HepG2 (cell line): ENCODE measurements around the gene DUS2. TPM values are rescaled to one million over a fixed set of nuclear protein-coding genes. Genes with fewer than 3 reads are reported as not detected.

ENCODE experiments used
- ATAC-seq: fragments of 200-7000 bp; cut with Tn5 transposase; 3 replicates; pipeline ENCODE4 v1.9.1; 2020; ENCODE audit warnings: mild to moderate bottlenecking, moderate library complexity
- BruUV-seq: library from RNA; stranded (reverse); fragments of 400-500 nt; replicated peaks from 2 replicates; lab custom pipeline; 2021; lab: Mats Ljungman, UMichigan
- CTCF ChIA-PET: fragments of 300-600 bp; formaldehyde crosslinking; extraction: SDS; loops from one replicate; lab custom pipeline; 2021; ENCODE audit warnings: low total read pairs, inconsistent platforms, low intra/inter-chr PET ratio; lab: Yijun Ruan, JAX
- POLR2A ChIA-PET: fragments of 350-600 bp; sonication (Branson Sonifier 250); formaldehyde crosslinking; loops from one replicate; lab custom pipeline; 2020; ENCODE audit warnings: antibody characterized with exemption, inconsistent platforms; lab: Yijun Ruan, JAX
- DNase-seq: peaks from one replicate; pipeline ENCODE4 v3.0.0-alpha.2; 2015; ENCODE audit warnings: low spot score
- FAIRE-seq: peaks from 3 replicates; lab custom pipeline; 2011; peaks lifted over from hg19 to GRCh38; lab: Jason Lieb, UNC
- H2AFZ ChIP-seq: one replicate; pipeline ENCODE4 v1.6.1; 2011; ENCODE audit warnings: low read length, inconsistent platforms
- H3K27ac ChIP-seq: fragments of 300-600 bp; 3 replicates; pipeline ENCODE4 v1.8.0; 2011; ENCODE audit warnings: mixed run types, mild to moderate bottlenecking, mixed read lengths, low read length, inconsistent platforms; ENCODE audit not compliant: insufficient read depth; ENCODE audit errors: extremely low read length
- H3K27me3 ChIP-seq, 2 experiments: fragments of 200-600 bp in 1 of 2; 2 replicates in 1 of 2; 3 replicates in 1 of 2; pipeline versions ENCODE4 v1.6.0 to v1.8.0; 2011; ENCODE audit warnings: low read length in 2 of 2, mild to moderate bottlenecking in 2 of 2, moderate library complexity in 2 of 2, inconsistent platforms in 1 of 2; ENCODE audit not compliant: insufficient read depth in 2 of 2, control insufficient read depth in 1 of 2
- H3K36me3 ChIP-seq, 2 experiments: fragments of 200-600 bp in 1 of 2; replicated peaks in 1 of 2; 2 replicates in 1 of 2; 3 replicates in 1 of 2; pipeline versions ENCODE4 v1.5.1 to v1.8.0; 2011; ENCODE audit warnings: low read length in 2 of 2, inconsistent platforms in 1 of 2; ENCODE audit not compliant: insufficient read depth in 2 of 2, control insufficient read depth in 1 of 2
- H3K4me1 ChIP-seq: 2 replicates; pipeline ENCODE4 v1.5.1; 2012; ENCODE audit warnings: low read length, inconsistent platforms; ENCODE audit not compliant: insufficient read depth
- H3K4me2 ChIP-seq: 2 replicates; pipeline ENCODE4 v1.6.0; 2011; ENCODE audit warnings: low read depth, low read length, inconsistent platforms
- H3K4me3 ChIP-seq, 3 experiments: fragments of 200-600 bp in 1 of 3; sonication (generic), shearing (Covaris generic) in 1 of 3; replicated peaks in 1 of 3; 2 replicates each; pipeline ENCODE4 v1.5.1; 2011 to 2016; ENCODE audit warnings: low read length in 3 of 3, inconsistent platforms in 2 of 3, low read depth in 2 of 3, mild to moderate bottlenecking in 2 of 3, control low read depth in 1 of 3, mixed read lengths in 1 of 3; ENCODE audit not compliant: insufficient read depth in 1 of 3
- H3K79me2 ChIP-seq: one replicate; pipeline ENCODE4 v1.6.1; 2011; ENCODE audit warnings: low read length, inconsistent platforms; ENCODE audit not compliant: insufficient read depth
- H3K9ac ChIP-seq: 2 replicates; pipeline ENCODE4 v1.6.0; 2011; ENCODE audit warnings: mild to moderate bottlenecking, low read depth, low read length, inconsistent platforms; ENCODE audit not compliant: insufficient read depth
- H3K9me3 ChIP-seq: 2 replicates; pipeline ENCODE4 v1.5.1; 2012; ENCODE audit warnings: mild to moderate bottlenecking, low read length
- H4K20me1 ChIP-seq: 2 replicates; pipeline ENCODE4 v1.6.0; 2011; ENCODE audit warnings: inconsistent platforms, mild to moderate bottlenecking, low read length, moderate library complexity; ENCODE audit not compliant: insufficient read depth
- ARNT2 ChIP-seq: sonication (generic); formaldehyde crosslinking; IDR thresholded peaks from 2 replicates; pipeline ENCODE4 v1.8.0; 2022; ENCODE audit warnings: mild to moderate bottlenecking, low read depth, missing genetic modification reagents, moderate library complexity
- BORCS8-MEF2B ChIP-seq: sonication (generic); formaldehyde crosslinking; IDR thresholded peaks from 2 replicates; pipeline ENCODE4 v1.8.0; 2022; ENCODE audit warnings: mild to moderate bottlenecking, missing genetic modification reagents
- DRAP1 ChIP-seq: IDR thresholded peaks from 2 replicates; pipeline ENCODE4 v1.6.1; 2016; ENCODE audit warnings: missing genetic modification reagents, missing compliant biosample characterization
- ESRRA ChIP-seq: sonication (generic); formaldehyde crosslinking; IDR thresholded peaks from 2 replicates; pipeline ENCODE4 v1.5.1; 2020; ENCODE audit warnings: mild to moderate bottlenecking, low read depth, missing genetic modification reagents
- FUBP1 ChIP-seq: sonication (generic); formaldehyde crosslinking; IDR thresholded peaks from 2 replicates; pipeline ENCODE4 v1.5.1; 2020; ENCODE audit warnings: missing genetic modification reagents, mild to moderate bottlenecking, borderline replicate concordance
- HNF1B ChIP-seq: sonication (generic); formaldehyde crosslinking; IDR thresholded peaks from 2 replicates; pipeline ENCODE4 v1.5.1; 2020; ENCODE audit warnings: mild to moderate bottlenecking, moderate library complexity, missing genetic modification reagents
- KLF9 ChIP-seq: IDR thresholded peaks from 2 replicates; pipeline ENCODE4 v1.6.1; 2016; ENCODE audit warnings: low read depth
- MEIS1 ChIP-seq: sonication (generic); formaldehyde crosslinking; IDR thresholded peaks from 2 replicates; pipeline ENCODE4 v1.9.0; 2021; ENCODE audit warnings: mild to moderate bottlenecking, missing genetic modification reagents, moderate library complexity, borderline replicate concordance
- POGZ ChIP-seq: sonication (generic); formaldehyde crosslinking; IDR thresholded peaks from 2 replicates; pipeline ENCODE4 v1.4.0; 2020; ENCODE audit warnings: mild to moderate bottlenecking, missing genetic modification reagents
- SOX5 ChIP-seq: IDR thresholded peaks from 2 replicates; pipeline ENCODE4 v1.6.1; 2016; ENCODE audit warnings: borderline replicate concordance
- ZBTB33 ChIP-seq: sonication (generic); formaldehyde crosslinking; IDR thresholded peaks from 2 replicates; pipeline ENCODE4 v1.4.0; 2020; ENCODE audit warnings: missing genetic modification reagents
- ZNF597 ChIP-seq: sonication (generic); formaldehyde crosslinking; IDR thresholded peaks from 2 replicates; pipeline ENCODE4 v1.5.0; 2020; ENCODE audit warnings: missing genetic modification reagents
- ZNF619 ChIP-seq: sonication (generic); formaldehyde crosslinking; IDR thresholded peaks from 2 replicates; pipeline ENCODE4 v1.4.0; 2020; ENCODE audit warnings: mild to moderate bottlenecking, missing genetic modification reagents
- ZSCAN31 ChIP-seq: sonication (generic); formaldehyde crosslinking; IDR thresholded peaks from 2 replicates; pipeline ENCODE4 v1.5.0; 2020; ENCODE audit warnings: low read depth, mild to moderate bottlenecking, missing genetic modification reagents
- WGBS: methylation state at CpG from one replicate; pipeline ENCODE4 v1.1.6; 2017; ENCODE audit warnings: low lambda C conversion rate; 5-methylcytosine and 5-hydroxymethylcytosine counted together
- in situ Hi-C: cut with HindIII; loops from 2 replicates; pipeline ENCODE4 v1.10.0; 2017; ENCODE audit warnings: low pct_unique_long_range_greater_than_20kb; ENCODE audit not compliant: extremely low pct_ligation_motif_present
- intact Hi-C: fragments of 100-400 bp; cut with micrococcal nuclease; formaldehyde crosslinking; loops from one replicate; pipeline ENCODE4 v1.10.0; 2022; ENCODE audit not compliant: unreplicated experiment
- polyA plus RNA-seq, 8 experiments: library from polyadenylated mRNA; depleted of rRNA in 3 of 8; stranded (reverse) in 7 of 8; unstranded in 1 of 8; fragments of >200 nt; fragmentation: Illumina TruSeq in 4 of 8; extraction: Trizol in 4 of 8; gene quantifications; 2 replicates each; pipeline versions ENCODE4 v1.2.1 to v1.2.3, GENCODE V29; 2011 to 2016; ENCODE audit warnings: low read depth in 4 of 8, missing spikeins in 1 of 8, mixed read lengths in 1 of 8; ENCODE audit not compliant: insufficient read depth in 1 of 8
- total RNA-seq, 5 experiments: library from RNA; depleted of rRNA; stranded (reverse); fragments of >200 nt; fragmentation: Illumina TruSeq; extraction: Trizol; gene quantifications; 2 replicates each; pipeline ENCODE4 v1.2.3, GENCODE V29; 2016; ENCODE audit warnings: low read depth in 1 of 5

DUS2 gene
- total and polyA plus RNA-seq, 2 of the 13 experiments (the other 11 are each of a cell fraction or from before 2014, with no cell fraction given) = 17.8 to 25.1 TPM

- TF ChIP-seq ARNT2 (0 out of 2 replicates have a peak, but pooled peaks have one; percentile 65), ZSCAN31 (CRISPR knock-in tag) (no peak), DRAP1 (peak; percentile 46; the same call in 1 of the 2 replicates)
These were observed 90.1 kb downstream of the DUS2 start (continued) for GRCh38 chr16:68113059-68113761.

GRCh38 chr16:68113765-68114240 is 90.7 kb downstream of the DUS2 start:
- intact Hi-C loops (no loop called here), in situ Hi-C loops (no loop called here)
- H2AFZ ChIP-seq = no peak overlapping the region
- 93% methylated on average over 12 of the region's 12 CpGs for WGBS
- H3K9me3 ChIP-seq = peaks cover 12% of the 10 kb centered on the region
- H3K36me3 ChIP-seq = peaks cover 0 to 3% of the 10 kb centered on the region in 2 experiments; a peak in 2 of 5 replicates
- DNase-seq (no peak), ATAC-seq (peak; percentile 43), FAIRE-seq (no peak)
- no peaks in the 10 kb centered on the region for H3K27me3 ChIP-seq
- peaks cover 21% of the 10 kb centered on the region for H4K20me1 ChIP-seq
- peaks cover 78% of the 10 kb centered on the region for H3K4me1 ChIP-seq
- H3K4me3 ChIP-seq = peak overlapping the region in 1 of 3 experiments; percentile 60; a peak in 2 of 6 replicates
- H3K9ac ChIP-seq = peak overlapping the region; percentile 63
- H3K4me2 ChIP-seq = peak overlapping the region; percentile 91
- peaks cover 94% of the 10 kb centered on the region for H3K79me2 ChIP-seq
- ChIA-PET CTCF (interaction anchor here (0.6 kb wide), 1 partner anchor 593 kb away, joined by 3 read pairs; no protein-coding TSS in a partner anchor), POLR2A (interaction anchor here (0.6 to 5.4 kb wide), 8 partner anchors 10 to 176 kb away, joined by 3 to 65 read pairs (median 5); partner anchors contain the start of gene NFATC3)
- peak overlapping the region; percentile 86 for H3K27ac ChIP-seq
- BruUV-seq = no TSS peak
- TF ChIP-seq BORCS8-MEF2B (CRISPR knock-in tag) (0 out of 2 replicates have a peak, but pooled peaks have one; percentile 34), SOX5 (CRISPR knock-in tag) (no peak), KLF9 (CRISPR knock-in tag) (0 out of 2 replicates have a peak, but pooled peaks have one; percentile 21), FUBP1 (CRISPR knock-in tag) (0 out of 2 replicates have a peak, but pooled peaks have one; percentile 47), HNF1B (CRISPR knock-in tag) (0 out of 2 replicates have a peak, but pooled peaks have one; percentile 30), ESRRA (CRISPR knock-in tag) (no peak), ZBTB33 (CRISPR knock-in tag) (peak; percentile 90), ZNF619 (CRISPR knock-in tag) (peak; percentile 31; the same call in 1 of the 2 replicates), POGZ (CRISPR knock-in tag) (peak; percentile 54; the same call in 1 of the 2 replicates), MEIS1 (CRISPR knock-in tag) (no peak), ZNF597 (no peak)
